Measurements from ENCODE around the gene FOSL2.

The FOSL2 gene

DNA sequence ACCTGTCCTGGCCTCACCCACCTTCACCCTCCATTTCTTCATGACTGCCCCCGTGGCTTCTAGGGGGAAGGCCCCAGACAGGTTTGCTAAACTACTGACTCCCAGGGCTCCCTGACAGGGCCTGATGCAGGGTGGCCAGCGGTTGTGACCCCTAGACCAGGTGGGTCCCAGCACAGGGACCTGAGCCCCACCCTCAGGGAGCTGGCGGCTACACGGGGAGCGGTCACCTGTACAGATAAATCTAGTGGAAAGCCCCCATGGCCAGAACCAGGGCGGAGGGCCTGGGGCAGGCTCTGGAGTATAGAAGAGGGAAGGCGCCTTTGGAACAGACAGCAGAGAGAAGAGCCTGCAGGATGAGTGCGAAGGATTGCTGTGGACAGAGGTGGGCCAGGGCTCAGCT lies 60.7 kb downstream of the FOSL2 start:
- no peaks in the 10 kb centered on the region for H3K9me3 ChIP-seq (ENCODE audit: control insufficient read depth, insufficient read depth, low read length)
- H3K4me1 ChIP-seq (ENCODE audit: control insufficient read depth, insufficient read depth, low read length), result no peaks in the 10 kb centered on the region
- no peak overlapping the region for H3K9ac ChIP-seq (ENCODE audit: low read depth, low read length)
- H3K36me3 ChIP-seq (ENCODE audit: control insufficient read depth, insufficient read depth, low read length), result no peaks in the 10 kb centered on the region
- H3K4me3 ChIP-seq (ENCODE audit: low read depth, low read length), result no peak overlapping the region
- H3K27me3 ChIP-seq (ENCODE audit: control insufficient read depth, insufficient read depth, low read length), result no peaks in the 10 kb centered on the region

DNA sequence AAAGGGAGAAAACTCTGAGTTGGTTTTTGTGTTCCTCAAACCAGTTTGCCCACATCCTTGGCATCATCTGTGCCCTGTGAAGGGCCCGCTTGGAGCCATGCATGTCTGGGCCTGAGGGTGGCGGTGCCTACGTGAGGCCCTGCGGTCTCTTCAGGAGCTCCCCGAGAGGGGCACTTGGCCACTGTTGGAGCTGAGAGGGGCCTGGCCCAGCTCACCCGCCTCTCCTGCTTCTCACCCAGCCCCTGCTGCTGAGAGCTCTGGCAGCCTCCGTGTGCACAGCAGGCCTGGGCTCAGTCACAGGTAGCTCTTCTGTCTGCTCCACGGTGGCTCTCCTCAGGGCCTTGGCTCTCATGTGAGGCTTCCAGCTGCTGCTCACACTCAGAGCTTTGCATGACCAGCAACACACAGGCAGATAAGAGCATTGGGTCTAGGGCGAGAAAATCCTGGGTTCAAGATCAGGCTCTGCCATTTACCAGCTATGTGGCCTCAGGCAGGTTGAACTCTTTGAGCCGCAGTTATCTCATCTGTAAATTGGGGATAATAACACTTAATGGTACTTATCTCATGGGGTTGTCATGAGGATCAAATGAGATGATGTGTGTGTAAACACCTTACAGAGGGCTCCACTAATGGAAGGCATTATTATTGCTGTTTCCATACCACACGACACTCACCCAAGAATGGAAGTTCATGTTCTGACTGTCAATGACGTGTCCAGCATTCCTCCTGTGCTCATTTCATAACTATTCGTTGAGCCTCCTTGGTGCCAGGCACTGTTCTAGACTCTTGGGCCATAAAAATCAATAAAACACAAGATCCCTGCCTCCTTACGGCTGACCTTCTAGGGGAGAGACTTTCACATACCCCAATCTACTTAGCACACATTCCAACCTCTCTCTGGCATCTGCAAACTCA lies 61.6 kb downstream of the FOSL2 start:
- no peak overlapping the region for H3K9ac ChIP-seq (ENCODE audit: low read depth, low read length)
- H3K9me3 ChIP-seq (ENCODE audit: control insufficient read depth, insufficient read depth, low read length), result no peaks in the 10 kb centered on the region
- no peaks in the 10 kb centered on the region for H3K36me3 ChIP-seq (ENCODE audit: control insufficient read depth, insufficient read depth, low read length)
- no peaks in the 10 kb centered on the region for H3K27me3 ChIP-seq (ENCODE audit: control insufficient read depth, insufficient read depth, low read length)
- H3K4me3 ChIP-seq (ENCODE audit: low read depth, low read length), result no peak overlapping the region
- H3K4me1 ChIP-seq (ENCODE audit: control insufficient read depth, insufficient read depth, low read length), result no peaks in the 10 kb centered on the region

DNA sequence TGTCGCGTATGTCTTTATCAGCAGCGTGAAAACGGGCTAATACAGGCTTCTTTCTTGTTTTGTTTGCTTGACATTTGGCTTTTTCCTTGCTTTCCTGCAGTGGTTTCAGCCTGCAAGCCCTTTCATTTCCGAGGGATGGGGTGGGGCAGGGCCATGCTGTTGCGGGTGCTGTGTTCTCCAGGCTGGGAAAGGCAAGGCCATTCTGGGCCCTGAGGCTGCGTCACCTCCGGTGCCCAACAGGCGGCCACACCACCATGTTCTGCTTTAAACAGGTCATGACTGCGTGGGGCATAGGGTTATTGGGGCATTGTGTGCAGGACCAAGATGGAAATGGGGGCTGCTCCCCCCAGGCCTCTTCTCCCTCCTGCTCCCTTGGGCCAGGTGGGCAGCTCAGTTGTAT lies 64.6 kb downstream of the FOSL2 start:
- no peaks in the 10 kb centered on the region for H3K36me3 ChIP-seq (ENCODE audit: control insufficient read depth, insufficient read depth, low read length)
- no peaks in the 10 kb centered on the region for H3K27me3 ChIP-seq (ENCODE audit: control insufficient read depth, insufficient read depth, low read length)
- no peak overlapping the region for H3K9ac ChIP-seq (ENCODE audit: low read depth, low read length)
- no peaks in the 10 kb centered on the region for H3K4me1 ChIP-seq (ENCODE audit: control insufficient read depth, insufficient read depth, low read length)
- H3K4me3 ChIP-seq (ENCODE audit: low read depth, low read length), result no peak overlapping the region
- no peaks in the 10 kb centered on the region for H3K9me3 ChIP-seq (ENCODE audit: control insufficient read depth, insufficient read depth, low read length)

DNA sequence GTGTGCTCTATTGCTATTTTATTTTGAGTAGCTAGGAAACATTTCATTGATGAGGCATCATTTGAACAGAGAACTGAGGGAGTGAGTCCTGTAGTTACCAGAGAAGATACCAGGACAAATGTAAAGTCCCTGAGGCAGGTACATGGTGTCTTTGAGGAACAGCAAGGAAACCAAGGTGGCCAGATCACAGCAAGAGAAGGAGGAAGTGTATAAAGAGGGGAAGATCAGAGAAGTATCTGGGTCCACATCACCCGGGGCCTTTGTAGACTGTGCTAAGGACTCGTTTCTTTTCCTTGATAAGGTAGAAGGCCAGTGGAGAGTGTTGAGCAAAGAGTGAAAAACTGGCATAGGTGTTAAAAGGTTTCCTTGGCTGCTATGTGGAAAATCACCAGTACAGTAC lies 68.4 kb downstream of the FOSL2 start:
- H3K27me3 ChIP-seq (ENCODE audit: control insufficient read depth, insufficient read depth, low read length), result no peaks in the 10 kb centered on the region
- H3K9me3 ChIP-seq (ENCODE audit: control insufficient read depth, insufficient read depth, low read length), result no peaks in the 10 kb centered on the region
- H3K36me3 ChIP-seq (ENCODE audit: control insufficient read depth, insufficient read depth, low read length), result no peaks in the 10 kb centered on the region
- H3K4me1 ChIP-seq (ENCODE audit: control insufficient read depth, insufficient read depth, low read length), result no peaks in the 10 kb centered on the region
- no peak overlapping the region for H3K4me3 ChIP-seq (ENCODE audit: low read depth, low read length)
- no peak overlapping the region for H3K9ac ChIP-seq (ENCODE audit: low read depth, low read length)

DNA sequence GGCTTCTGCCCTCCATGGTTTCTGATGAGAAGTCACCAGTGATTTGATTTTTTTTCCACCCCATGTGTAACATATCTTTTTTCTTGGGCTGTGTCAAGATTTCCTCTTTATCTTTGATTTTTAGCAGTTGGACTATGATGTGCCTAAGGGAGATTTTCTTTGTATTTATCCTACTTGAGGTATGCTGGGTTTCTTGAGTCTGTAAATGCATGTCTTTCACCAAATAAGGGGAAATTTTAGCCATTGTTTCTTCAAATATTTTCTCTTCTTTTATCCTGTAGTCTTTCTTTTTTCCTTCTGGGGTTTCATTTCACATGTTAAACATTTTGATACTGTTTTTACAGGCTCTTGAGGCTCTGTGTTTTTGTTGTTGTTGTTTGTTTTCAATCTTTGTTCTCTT lies 69.5 kb downstream of the FOSL2 start:
- no peak overlapping the region for H3K4me3 ChIP-seq (ENCODE audit: low read depth, low read length)
- no peaks in the 10 kb centered on the region for H3K27me3 ChIP-seq (ENCODE audit: control insufficient read depth, insufficient read depth, low read length)
- no peak overlapping the region for H3K9ac ChIP-seq (ENCODE audit: low read depth, low read length)
- no peaks in the 10 kb centered on the region for H3K36me3 ChIP-seq (ENCODE audit: control insufficient read depth, insufficient read depth, low read length)
- H3K9me3 ChIP-seq (ENCODE audit: control insufficient read depth, insufficient read depth, low read length), result no peaks in the 10 kb centered on the region
- no peaks in the 10 kb centered on the region for H3K4me1 ChIP-seq (ENCODE audit: control insufficient read depth, insufficient read depth, low read length)

DNA sequence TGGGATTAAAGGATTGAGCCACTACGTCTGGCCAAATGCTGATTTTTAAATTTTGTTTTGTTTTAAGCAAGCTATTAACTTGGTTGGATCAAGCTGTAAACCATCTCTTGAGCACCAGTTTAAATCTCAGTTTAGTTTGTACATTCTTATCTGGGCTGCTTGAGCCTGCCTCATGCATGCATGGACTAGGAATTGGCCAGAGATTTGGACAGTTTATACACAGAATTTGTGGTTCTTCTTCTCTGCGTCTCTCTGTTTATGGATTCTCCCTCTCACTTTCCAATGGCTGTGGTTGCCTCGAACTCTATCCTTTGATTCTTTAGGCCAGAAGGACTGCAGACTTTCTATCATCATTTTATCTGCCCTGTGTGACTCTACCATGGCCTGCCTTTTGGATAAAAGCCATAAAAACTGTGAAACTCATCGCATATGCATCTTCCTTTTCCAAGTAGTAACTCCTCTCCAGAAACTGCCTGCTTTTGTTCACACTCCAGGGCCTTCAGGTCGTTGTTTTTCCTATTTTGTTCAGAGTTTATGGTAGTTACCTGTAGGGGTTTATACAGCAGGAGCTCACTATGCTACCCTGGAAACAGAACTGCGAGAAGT lies 70.7 kb downstream of the FOSL2 start:
- H3K36me3 ChIP-seq (ENCODE audit: control insufficient read depth, insufficient read depth, low read length), result no peaks in the 10 kb centered on the region
- H3K27me3 ChIP-seq (ENCODE audit: control insufficient read depth, insufficient read depth, low read length), result no peaks in the 10 kb centered on the region
- no peak overlapping the region for H3K9ac ChIP-seq (ENCODE audit: low read depth, low read length)
- H3K9me3 ChIP-seq (ENCODE audit: control insufficient read depth, insufficient read depth, low read length), result no peaks in the 10 kb centered on the region
- no peak overlapping the region for H3K4me3 ChIP-seq (ENCODE audit: low read depth, low read length)
- H3K4me1 ChIP-seq (ENCODE audit: control insufficient read depth, insufficient read depth, low read length), result no peaks in the 10 kb centered on the region

DNA sequence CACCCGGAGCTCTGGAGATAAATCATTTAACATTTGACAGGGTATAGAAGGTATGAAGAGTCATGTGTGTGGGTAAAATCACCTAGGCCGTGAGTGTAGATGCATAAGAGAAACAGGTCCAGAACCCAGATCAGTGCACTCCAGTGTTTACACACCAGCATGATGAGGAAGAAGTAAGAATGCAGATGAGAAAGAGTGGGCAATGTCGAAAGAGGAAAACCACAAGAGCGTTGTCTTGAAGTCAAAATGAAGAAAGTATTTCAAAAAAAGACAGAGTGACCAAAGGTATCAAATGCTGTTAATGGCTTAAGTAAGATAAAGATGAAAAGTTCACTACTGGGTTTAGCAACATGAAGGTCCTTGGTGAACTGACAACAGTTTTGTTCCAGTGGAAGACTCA lies 71.2 kb downstream of the FOSL2 start:
- Histone ChIP-seq H3K4me3 (ENCODE audit: low read depth, low read length) (no peak overlapping the region), H3K9me3 (ENCODE audit: control insufficient read depth, insufficient read depth, low read length) (no peaks in the 10 kb centered on the region), H3K4me1 (ENCODE audit: control insufficient read depth, insufficient read depth, low read length) (no peaks in the 10 kb centered on the region), H3K9ac (ENCODE audit: low read depth, low read length) (no peak overlapping the region), H3K27me3 (ENCODE audit: control insufficient read depth, insufficient read depth, low read length) (no peaks in the 10 kb centered on the region), H3K36me3 (ENCODE audit: control insufficient read depth, insufficient read depth, low read length) (no peaks in the 10 kb centered on the region)

DNA sequence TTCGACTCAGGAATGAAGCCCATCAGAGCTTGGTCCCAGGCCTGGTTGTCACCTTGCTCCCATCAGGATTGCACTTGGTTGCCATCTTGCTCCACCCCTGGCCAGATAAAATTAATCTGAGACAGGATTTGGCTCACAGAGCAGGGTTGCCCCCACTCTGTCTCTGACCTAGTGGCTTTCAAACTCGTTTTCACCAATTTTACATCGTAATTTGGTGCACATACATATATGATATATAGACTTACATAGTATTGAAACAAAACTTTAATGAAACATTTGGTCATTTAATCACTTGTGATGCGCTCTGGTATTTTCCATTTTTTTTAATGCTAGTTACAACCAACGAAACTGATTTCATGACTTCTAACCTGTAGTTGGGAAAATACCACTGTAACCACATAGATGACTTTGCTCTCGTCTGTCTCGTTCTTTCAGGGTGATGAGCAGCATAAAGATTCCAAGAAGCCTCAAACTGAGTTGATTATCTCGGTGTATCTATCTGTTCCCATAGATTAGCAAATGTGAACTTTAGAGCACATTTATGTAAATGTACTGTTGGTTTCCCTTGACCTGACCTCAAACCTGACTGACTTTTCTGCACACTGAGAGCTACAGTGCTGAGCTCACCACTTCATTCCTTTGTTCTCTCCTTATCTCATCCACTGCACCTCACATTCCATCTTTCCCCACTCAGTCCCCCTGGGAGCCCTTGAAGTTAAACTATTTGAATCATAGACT lies 72.7 kb downstream of the FOSL2 start:
- H3K9me3 ChIP-seq (ENCODE audit: control insufficient read depth, insufficient read depth, low read length), result no peaks in the 10 kb centered on the region
- H3K4me3 ChIP-seq (ENCODE audit: low read depth, low read length), result no peak overlapping the region
- no peaks in the 10 kb centered on the region for H3K4me1 ChIP-seq (ENCODE audit: control insufficient read depth, insufficient read depth, low read length)
- no peaks in the 10 kb centered on the region for H3K27me3 ChIP-seq (ENCODE audit: control insufficient read depth, insufficient read depth, low read length)
- H3K36me3 ChIP-seq (ENCODE audit: control insufficient read depth, insufficient read depth, low read length), result no peaks in the 10 kb centered on the region
- H3K9ac ChIP-seq (ENCODE audit: low read depth, low read length), result no peak overlapping the region
